Upper lobe of left lung (tissue), 4 donors: ENCODE measurements around the gene SCG2.

ENCODE experiments used
- EP300 ChIP-seq, 4 donors: sonication (generic); formaldehyde crosslinking; IDR thresholded peaks; one replicate each; pipeline ENCODE4 v1.5.1; 2017; ENCODE audit warnings: antibody characterized with exemption in 4 of 4, control low read depth in 2 of 4
- TF ChIP-seq, protein P1 (sequence below), 6 experiments: fragments of 450-650 bp in 4 of 6; fragments of 200-600 bp in 2 of 6; sonication (generic) in 2 of 6; IDR thresholded peaks; one replicate each; pipeline ENCODE4 v1.5.1; 2016 to 2019; ENCODE audit warnings: antibody characterized with exemption in 6 of 6

DNA sequence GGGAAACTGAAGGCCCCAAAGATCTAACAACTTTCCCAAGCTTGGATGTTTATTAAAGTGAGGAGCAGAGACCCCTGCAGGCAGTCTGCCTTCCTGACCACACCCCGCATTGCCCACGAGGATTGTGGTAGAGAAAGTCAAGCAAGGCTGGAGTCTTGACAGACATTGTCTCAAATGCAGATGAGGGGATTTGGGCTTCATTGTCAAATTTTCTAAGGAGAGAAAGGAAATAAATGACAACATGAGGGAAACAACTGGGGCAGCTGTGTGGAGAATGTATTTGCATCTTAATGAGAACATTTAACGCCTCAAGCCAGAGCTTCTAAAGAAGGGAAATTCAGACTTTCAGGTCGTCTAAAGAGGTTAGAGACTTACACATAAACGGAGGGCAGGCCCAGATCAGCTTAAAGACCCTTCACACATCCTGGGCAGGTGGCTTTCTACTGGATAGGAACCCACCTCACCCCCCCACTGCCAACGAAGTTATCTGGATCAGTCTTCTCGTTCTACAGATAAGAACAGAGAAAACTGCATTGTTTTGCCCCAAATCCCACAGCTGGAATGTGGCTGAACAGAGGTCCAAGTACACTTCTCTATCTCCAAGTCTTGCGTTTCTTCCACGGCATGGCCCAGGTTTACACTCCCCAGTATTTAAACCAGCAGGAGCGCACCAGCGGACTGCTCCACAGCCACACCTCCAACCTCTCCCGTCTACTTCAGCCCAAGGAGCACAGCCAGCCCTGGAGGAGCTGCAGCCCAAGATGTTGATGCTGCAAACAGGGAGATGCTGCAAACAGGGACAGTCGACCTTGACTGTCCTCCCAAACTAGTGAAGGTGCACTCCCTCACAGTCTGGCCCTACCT is 16.2 kb upstream of the SCG2 start:
- TF ChIP-seq EP300 (IDR thresholded peaks at IDR 0.05) = no peak
- TF ChIP-seq, protein P1, sequence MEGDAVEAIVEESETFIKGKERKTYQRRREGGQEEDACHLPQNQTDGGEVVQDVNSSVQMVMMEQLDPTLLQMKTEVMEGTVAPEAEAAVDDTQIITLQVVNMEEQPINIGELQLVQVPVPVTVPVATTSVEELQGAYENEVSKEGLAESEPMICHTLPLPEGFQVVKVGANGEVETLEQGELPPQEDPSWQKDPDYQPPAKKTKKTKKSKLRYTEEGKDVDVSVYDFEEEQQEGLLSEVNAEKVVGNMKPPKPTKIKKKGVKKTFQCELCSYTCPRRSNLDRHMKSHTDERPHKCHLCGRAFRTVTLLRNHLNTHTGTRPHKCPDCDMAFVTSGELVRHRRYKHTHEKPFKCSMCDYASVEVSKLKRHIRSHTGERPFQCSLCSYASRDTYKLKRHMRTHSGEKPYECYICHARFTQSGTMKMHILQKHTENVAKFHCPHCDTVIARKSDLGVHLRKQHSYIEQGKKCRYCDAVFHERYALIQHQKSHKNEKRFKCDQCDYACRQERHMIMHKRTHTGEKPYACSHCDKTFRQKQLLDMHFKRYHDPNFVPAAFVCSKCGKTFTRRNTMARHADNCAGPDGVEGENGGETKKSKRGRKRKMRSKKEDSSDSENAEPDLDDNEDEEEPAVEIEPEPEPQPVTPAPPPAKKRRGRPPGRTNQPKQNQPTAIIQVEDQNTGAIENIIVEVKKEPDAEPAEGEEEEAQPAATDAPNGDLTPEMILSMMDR (IDR thresholded peaks at IDR 0.05) = no peak
